ENCODE results near the gene UGP2. TPM values are rescaled to one million over a fixed set of nuclear protein-coding genes. Genes with fewer than 3 reads are reported as not detected.

The UGP2 gene
- total and polyA plus RNA-seq, 2 of the 8 experiments (the other 6 are each of a cell fraction or from before 2014, with no cell fraction given), result 278 to 956 TPM

DNA sequence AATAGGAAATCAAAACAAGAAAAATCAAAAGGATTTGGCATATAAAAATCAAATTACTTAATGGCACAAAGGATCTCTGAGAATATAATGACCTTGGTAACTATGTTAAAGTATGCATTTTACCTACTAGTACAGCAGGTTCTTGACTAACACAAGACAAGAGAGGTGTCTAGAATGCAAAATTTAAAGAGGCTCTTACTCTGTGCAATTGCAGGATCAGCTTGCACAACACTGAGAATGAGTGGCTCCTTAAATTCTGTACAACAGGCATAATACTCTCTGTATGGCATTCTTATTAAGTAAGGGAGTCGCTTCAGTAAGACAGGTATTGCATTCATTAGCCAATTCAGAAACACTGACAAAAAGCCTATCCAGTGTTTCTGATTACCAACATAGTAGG lies 72.6 kb downstream of the UGP2 start:
- H3K23ac ChIP-seq (ENCODE audit: insufficient read length), result no peak overlapping the region
- H3K56ac ChIP-seq (replicated peaks; ENCODE audit: insufficient read length, low read depth, low read length), result no peak overlapping the region
- H4K91ac ChIP-seq (replicated peaks; ENCODE audit: insufficient read length, low read length), result no peak overlapping the region
- FAIRE-seq, result no peak
- no peaks in the 10 kb centered on the region for H3K27me3 ChIP-seq (replicated peaks in 1 of 4; ENCODE audit: control insufficient read depth in 3 of 4, extremely low read depth in 1 of 4, insufficient read depth in 3 of 4, low read length in 3 of 4)
- no peaks in the 10 kb centered on the region for H3K23me2 ChIP-seq (ENCODE audit: low read depth, low read length)
- H3K79me2 ChIP-seq (ENCODE audit: control insufficient read depth in 1 of 2, insufficient read depth in 2 of 2, low read length in 2 of 2), result no peaks in the 10 kb centered on the region
- CTCF ChIA-PET (ENCODE audit: partially characterized antibody), result interaction anchor here (0.9 kb wide), 1 partner anchor 369 kb away, joined by 5 read pairs; no protein-coding TSS in a partner anchor
- no peak overlapping the region for H2AFZ ChIP-seq (ENCODE audit: low read length)
- no peaks in the 10 kb centered on the region for H3K79me1 ChIP-seq (ENCODE audit: low read depth, low read length)
- no peak overlapping the region for H3K4me2 ChIP-seq (ENCODE audit: insufficient read depth in 1 of 2, low read depth in 2 of 2, low read length in 2 of 2)
- 96% methylated on average over 1 of the region's 1 CpG; no CpG with 5 or more reads in 1 of the 2 experiments for WGBS, 2 experiments (ENCODE audit: extremely low coverage in 1 of 2, insufficient coverage in 1 of 2, insufficient read length in 1 of 2, insufficient replicate concordance in 2 of 2, low coverage in 1 of 2, low lambda C conversion rate in 2 of 2, missing lambda C conversion rate in 1 of 2)
- H3K36me3 ChIP-seq (ENCODE audit: control insufficient read depth in 2 of 4, insufficient read depth in 4 of 4, low read length in 3 of 4), result peaks cover 0 to 31% (median 2%) of the 10 kb centered on the region in 4 experiments; a peak in 4 of 8 replicates
- no peak overlapping the region for H3K27ac ChIP-seq (ENCODE audit: low read depth, low read length)
- no peak overlapping the region for H3K4ac ChIP-seq (replicated peaks; ENCODE audit: insufficient read length, low read depth, low read length)
- no peak overlapping the region for H4K5ac ChIP-seq (ENCODE audit: insufficient read length, low read depth, low read length)
- POLR2A ChIA-PET (ENCODE audit: partially characterized antibody), result no interaction called here
- H3K14ac ChIP-seq (ENCODE audit: insufficient read length), result no peak overlapping the region
- H3K9me3 ChIP-seq (ENCODE audit: insufficient read depth in 2 of 2, low read depth in 1 of 2, low read length in 1 of 2), result no peaks in the 10 kb centered on the region
- no peak for DNase-seq (ENCODE audit: low read depth in 1 of 2, low spot score in 2 of 2)
- H3K9ac ChIP-seq (replicated peaks in 1 of 4; ENCODE audit: extremely low read depth in 1 of 4, low read depth in 3 of 4, low read length in 3 of 4), result no peak overlapping the region
- no peak overlapping the region for H3K4me3 ChIP-seq (ENCODE audit: extremely low read depth in 1 of 4, insufficient read depth in 2 of 4, low read depth in 3 of 4, low read length in 4 of 4)
- H3K4me1 ChIP-seq (replicated peaks in 1 of 4; ENCODE audit: control insufficient read depth in 3 of 4, insufficient read depth in 4 of 4, low read length in 3 of 4), result no peaks in the 10 kb centered on the region
- H2BK5ac ChIP-seq (ENCODE audit: low read depth, low read length), result no peak overlapping the region
- no peak overlapping the region for H2BK12ac ChIP-seq (ENCODE audit: low read depth, low read length)
- no peak overlapping the region for H2AK5ac ChIP-seq (ENCODE audit: low read depth, low read length)
- no peaks in the 10 kb centered on the region for H4K20me1 ChIP-seq (replicated peaks in 1 of 2; ENCODE audit: control insufficient read depth in 1 of 2, insufficient read depth in 2 of 2, low read length in 2 of 2)
- no peak overlapping the region for H2BK20ac ChIP-seq (ENCODE audit: low read length)
- no peak overlapping the region for H4K8ac ChIP-seq (ENCODE audit: extremely low read depth, insufficient read depth, low read length)
- no peak overlapping the region for H3K18ac ChIP-seq (ENCODE audit: extremely low read depth, low read length)
- no peak overlapping the region for H2BK15ac ChIP-seq (ENCODE audit: low read length)
- no peak overlapping the region for H2BK120ac ChIP-seq (replicated peaks; ENCODE audit: low read depth, low read length)
- TF ChIP-seq PHF8 (conservative IDR thresholded peaks at IDR 0.05; ENCODE audit: low read depth, low read length) (no peak), HDAC2 (IDR thresholded peaks at IDR 0.05; ENCODE audit: borderline replicate concordance in 1 of 2, low read depth in 2 of 2, low read length in 2 of 2) (no peak), EGR1 (IDR thresholded peaks at IDR 0.05; ENCODE audit: borderline replicate concordance, low read depth, low read length) (no peak), SIX5 (IDR thresholded peaks at IDR 0.05; ENCODE audit: low read depth, low read length) (no peak)

All from H1 (cell line).